NB4 (cell line): ENCODE measurements around the gene CTSO.

Experiments used
- DNase-seq: peaks from one replicate; pipeline ENCODE4 v3.0.0; 2010; ENCODE audit warnings: low read depth
- H3K4me3 ChIP-seq: one replicate; pipeline ENCODE4 v1.5.1; 2011; ENCODE audit warnings: mild to moderate bottlenecking, low read depth, low read length, moderate library complexity
- MYC ChIP-seq: IDR thresholded peaks from 2 replicates; pipeline ENCODE4 v1.6.1; 2011; ENCODE audit warnings: low read depth, low read length
- POLR2A ChIP-seq: IDR thresholded peaks from 2 replicates; pipeline ENCODE4 v1.6.1; 2011; ENCODE audit warnings: mild to moderate bottlenecking; ENCODE audit not compliant: insufficient read length; ENCODE audit errors: extremely low read depth
- TF ChIP-seq, protein P1 (sequence below): IDR thresholded peaks from 2 replicates; pipeline ENCODE4 v1.6.1; 2011; ENCODE audit warnings: low read depth, low read length
- TF ChIP-seq, protein P2 (sequence below): IDR thresholded peaks from one replicate; pipeline ENCODE4 v1.5.1; 2012; ENCODE audit warnings: low read depth, low read length

CTSO gene

DNA sequence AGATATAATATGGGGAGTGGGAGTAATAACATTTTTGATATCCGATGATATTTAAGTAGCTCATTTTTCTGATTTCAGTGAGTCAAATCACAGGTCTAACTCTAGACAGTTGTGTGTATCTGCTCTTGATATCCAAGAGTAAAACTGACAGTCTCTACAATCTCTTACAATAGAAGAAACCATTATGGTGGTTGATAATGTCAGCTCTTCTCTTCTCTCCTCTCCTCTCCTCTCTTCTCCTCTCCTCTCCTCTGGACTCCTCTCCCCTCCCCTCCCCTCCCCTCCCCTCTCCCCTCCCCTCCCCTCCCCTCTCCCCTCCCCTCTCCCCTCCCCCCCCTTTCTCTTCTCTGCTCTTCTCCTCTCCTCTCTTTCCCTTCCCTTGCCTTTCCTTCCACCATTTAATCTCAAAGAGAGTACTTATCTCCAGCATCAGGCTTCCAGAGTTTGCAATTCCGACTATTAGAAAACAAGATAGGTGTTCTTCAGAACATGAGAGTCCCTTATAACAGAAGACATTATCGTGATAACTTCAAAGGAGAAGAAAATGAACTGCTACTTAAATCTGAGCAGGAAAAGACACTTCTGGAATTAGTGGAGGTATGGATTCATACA, 43.9 kb downstream of the CTSO start:
- TF ChIP-seq, protein P1, sequence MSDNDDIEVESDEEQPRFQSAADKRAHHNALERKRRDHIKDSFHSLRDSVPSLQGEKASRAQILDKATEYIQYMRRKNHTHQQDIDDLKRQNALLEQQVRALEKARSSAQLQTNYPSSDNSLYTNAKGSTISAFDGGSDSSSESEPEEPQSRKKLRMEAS = no peak
- no peak for TF ChIP-seq POLR2A
- TF ChIP-seq, protein P2, sequence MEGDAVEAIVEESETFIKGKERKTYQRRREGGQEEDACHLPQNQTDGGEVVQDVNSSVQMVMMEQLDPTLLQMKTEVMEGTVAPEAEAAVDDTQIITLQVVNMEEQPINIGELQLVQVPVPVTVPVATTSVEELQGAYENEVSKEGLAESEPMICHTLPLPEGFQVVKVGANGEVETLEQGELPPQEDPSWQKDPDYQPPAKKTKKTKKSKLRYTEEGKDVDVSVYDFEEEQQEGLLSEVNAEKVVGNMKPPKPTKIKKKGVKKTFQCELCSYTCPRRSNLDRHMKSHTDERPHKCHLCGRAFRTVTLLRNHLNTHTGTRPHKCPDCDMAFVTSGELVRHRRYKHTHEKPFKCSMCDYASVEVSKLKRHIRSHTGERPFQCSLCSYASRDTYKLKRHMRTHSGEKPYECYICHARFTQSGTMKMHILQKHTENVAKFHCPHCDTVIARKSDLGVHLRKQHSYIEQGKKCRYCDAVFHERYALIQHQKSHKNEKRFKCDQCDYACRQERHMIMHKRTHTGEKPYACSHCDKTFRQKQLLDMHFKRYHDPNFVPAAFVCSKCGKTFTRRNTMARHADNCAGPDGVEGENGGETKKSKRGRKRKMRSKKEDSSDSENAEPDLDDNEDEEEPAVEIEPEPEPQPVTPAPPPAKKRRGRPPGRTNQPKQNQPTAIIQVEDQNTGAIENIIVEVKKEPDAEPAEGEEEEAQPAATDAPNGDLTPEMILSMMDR = no peak
- no peak for TF ChIP-seq MYC
- DNase-seq = no peak
- no peak overlapping the region for H3K4me3 ChIP-seq

DNA sequence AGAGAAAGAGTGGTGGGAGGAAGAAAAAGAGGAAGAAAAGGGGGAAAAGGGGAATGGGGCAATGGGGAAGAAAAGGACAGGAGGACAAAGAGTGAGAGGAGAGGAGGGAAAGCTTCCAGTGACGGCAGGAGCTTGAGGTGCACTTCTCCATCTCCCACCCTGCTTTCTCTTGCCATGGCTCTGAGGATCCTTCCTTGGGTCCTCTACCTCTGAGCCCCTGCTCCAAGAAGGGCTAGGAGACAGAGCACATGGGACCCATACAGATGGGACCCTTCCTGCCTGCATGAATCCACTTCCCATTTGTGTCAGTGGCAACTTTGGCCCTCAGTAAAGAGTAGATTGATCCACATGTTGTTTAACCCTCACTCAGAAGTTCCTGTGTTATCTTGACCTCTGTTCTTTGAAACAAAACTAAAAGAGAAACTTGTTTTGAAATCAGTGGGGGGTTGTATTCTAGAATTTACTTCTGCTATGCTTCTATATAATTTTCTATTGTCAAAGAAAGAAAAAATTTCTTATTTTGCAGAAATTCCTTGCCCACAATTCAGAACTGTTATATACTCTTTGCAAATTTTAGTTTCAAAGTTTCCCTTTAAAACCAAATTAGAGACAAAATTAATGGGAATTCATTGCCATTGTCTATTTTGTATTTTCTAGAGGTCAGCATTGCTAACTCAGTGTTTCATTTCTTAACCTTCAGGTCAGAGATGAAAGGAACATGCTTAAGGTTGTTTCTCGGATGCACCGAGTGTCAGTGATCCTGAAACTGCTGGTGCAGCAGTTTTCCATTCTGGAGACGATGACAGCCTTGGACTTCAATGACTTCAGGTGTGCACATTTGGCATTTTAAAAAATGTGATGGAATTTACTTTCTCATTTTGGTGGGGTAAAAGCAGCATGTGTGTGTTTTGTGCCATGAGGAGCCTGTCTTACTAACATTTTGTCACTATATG, 45.2 kb downstream of the CTSO start:
- no peak overlapping the region for H3K4me3 ChIP-seq
- DNase-seq = no peak

DNA sequence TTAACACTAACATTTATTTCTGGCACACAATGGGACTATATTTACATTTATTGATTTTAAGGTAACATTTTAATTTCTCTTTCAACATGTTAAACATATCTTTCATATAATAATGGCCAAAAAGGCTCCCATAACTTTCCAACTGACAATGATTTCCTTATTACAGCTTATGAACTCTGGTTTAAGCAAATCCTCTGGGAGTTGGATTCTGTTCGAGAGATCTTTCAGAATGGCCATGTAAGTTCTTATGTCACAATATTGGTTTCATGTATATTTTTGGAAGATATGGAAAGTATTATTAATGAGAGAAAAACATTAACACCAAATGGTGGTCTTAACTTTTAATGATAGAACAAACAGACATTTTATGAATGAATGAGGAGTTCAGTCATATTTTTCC, 46.1 kb downstream of the CTSO start:
- TF ChIP-seq, protein P1 = no peak
- no peak for TF ChIP-seq MYC
- TF ChIP-seq POLR2A = no peak
- TF ChIP-seq, protein P2 = no peak
- H3K4me3 ChIP-seq = no peak overlapping the region

More for the DNA sequence above, 45.2 kb downstream of the CTSO start:
- TF ChIP-seq, protein P1 = no peak
- no peak for TF ChIP-seq MYC
- no peak for TF ChIP-seq POLR2A
- TF ChIP-seq, protein P2 = no peak

DNA sequence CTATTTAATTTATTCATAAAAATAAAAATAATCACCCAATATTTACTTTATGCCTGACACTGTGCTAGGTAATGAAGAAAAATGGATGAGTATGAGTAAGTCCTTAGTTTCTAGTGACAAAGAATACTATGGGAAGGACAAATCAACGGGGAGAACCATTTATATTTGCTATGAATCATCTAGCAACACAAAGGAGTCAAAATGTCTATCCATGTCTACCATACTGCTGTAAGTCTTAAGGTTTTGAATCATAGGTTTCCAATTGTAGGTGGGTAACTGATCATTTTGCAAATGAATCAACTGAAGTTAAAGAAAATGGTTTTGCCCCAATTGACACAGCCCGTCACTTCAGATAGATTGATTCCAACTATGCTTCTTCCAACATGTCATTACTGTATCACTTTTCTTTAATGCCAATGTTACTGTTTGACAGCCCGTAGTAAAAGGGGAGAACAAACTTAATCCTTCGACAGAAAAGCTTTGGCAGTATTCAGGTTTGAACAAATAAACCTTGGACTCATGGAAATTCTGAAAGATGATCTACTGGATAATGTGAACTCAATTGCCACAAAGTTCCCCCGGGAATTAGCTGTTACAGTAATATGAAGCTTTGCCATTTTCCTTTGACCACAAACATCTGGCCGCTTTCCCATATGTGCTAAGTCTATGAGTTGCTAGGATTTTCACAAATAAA, 47.0 kb downstream of the CTSO start:
- DNase-seq = no peak
- no peak overlapping the region for H3K4me3 ChIP-seq

More for the DNA sequence above, 46.1 kb downstream of the CTSO start:
- no peak for DNase-seq

DNA sequence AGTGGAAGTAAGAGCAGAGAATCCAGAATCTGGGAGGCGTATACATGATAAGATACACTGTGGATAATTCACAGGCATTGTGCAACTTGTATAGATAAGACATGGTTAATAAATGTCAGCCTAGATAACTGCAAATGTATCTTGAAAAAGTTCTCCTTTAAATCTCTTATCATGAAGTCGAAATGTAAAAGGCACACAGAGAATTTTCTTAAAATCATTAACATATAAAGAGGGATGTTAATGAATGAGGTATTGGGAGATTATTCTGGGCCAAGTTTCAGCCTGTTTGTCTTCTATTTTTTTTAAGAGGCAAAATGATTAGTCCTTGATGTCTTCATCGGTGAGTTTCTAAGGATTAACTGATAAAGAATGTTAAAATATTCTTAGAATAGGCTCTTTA, 49.3 kb downstream of the CTSO start:
- DNase-seq = no peak
- TF ChIP-seq MYC = no peak
- TF ChIP-seq, protein P1 = no peak
- no peak for TF ChIP-seq POLR2A

More for the DNA sequence above, 47.0 kb downstream of the CTSO start:
- TF ChIP-seq, protein P2 = no peak
- TF ChIP-seq, protein P1 = no peak
- TF ChIP-seq POLR2A (no peak), MYC (no peak)

More for the DNA sequence above, 49.3 kb downstream of the CTSO start:
- no peak overlapping the region for H3K4me3 ChIP-seq
